Activated CD4-positive, alpha-beta T cell treated with anti-CD3 and anti-CD28 coated beads for 4 hours (primary cell): Measurements from ENCODE around the gene GRIN1.
"Not testable (repeated sequence)": the region's sequence is repeated elsewhere in the genome, so short reads cannot be mapped to it uniquely, and the experiment has no call there.

Experiments used
- DNase-seq, 2 donors: peaks; one replicate each; pipeline ENCODE4 v3.0.0-alpha.2; 2020

The GRIN1 gene

GRCh38 chr9:137111788-137112563 is 27.0 kb upstream of the GRIN1 start:
- no peak for DNase-seq

- DNase-seq = no peak
Measured at GRCh38 chr9:137112564-137113384, 26.2 kb upstream of the GRIN1 start.

GRCh38 chr9:137113385-137114159 is 25.4 kb upstream of the GRIN1 start:
- DNase-seq = peak; percentile 26 to 39

GRCh38 chr9:137114220-137114612 is 24.7 kb upstream of the GRIN1 start:
- DNase-seq = no peak

GRCh38 chr9:137114613-137115393 is 24.2 kb upstream of the GRIN1 start, which contains the start of gene DPP7:
Gene DPP7, minus strand, starts transcription at chr9:137114733. Its CDS starts 20 bp downstream, at chr9:137114713.
- DNase-seq = peak; percentile 75 to 82

GRCh38 chr9:137115394-137116026 is 23.4 kb upstream of the GRIN1 start:
- DNase-seq = no peak

GRCh38 chr9:137116027-137116507 is 22.9 kb upstream of the GRIN1 start:
- no peak for DNase-seq

GRCh38 chr9:137116728-137117127 is 22.2 kb upstream of the GRIN1 start:
- DNase-seq = no peak

GRCh38 chr9:137117269-137117731 is 21.7 kb upstream of the GRIN1 start:
- DNase-seq = no peak

- not testable (repeated sequence) for DNase-seq
Measured at GRCh38 chr9:137118092-137118603, 20.8 kb upstream of the GRIN1 start.

- DNase-seq = not testable (repeated sequence)
Measured at GRCh38 chr9:137121927-137122795, 16.8 kb upstream of the GRIN1 start.

GRCh38 chr9:137122796-137123467 is 16.0 kb upstream of the GRIN1 start:
- not testable (repeated sequence) for DNase-seq

- DNase-seq = no peak
Measured at GRCh38 chr9:137123468-137123837, 15.5 kb upstream of the GRIN1 start.

- DNase-seq = not testable (repeated sequence)
Measured at GRCh38 chr9:137123952-137124462, 14.9 kb upstream of the GRIN1 start.

- no peak for DNase-seq
Measured at GRCh38 chr9:137126786-137127185, 12.2 kb upstream of the GRIN1 start.

- DNase-seq = peak in 1 of 2 donors; percentile 24
Measured at GRCh38 chr9:137127301-137128157, 11.4 kb upstream of the GRIN1 start.

- DNase-seq = no peak
Measured at GRCh38 chr9:137128158-137128861, 10.6 kb upstream of the GRIN1 start.
